K562 (cell line): ENCODE results near the gene DNM1. TPM values are rescaled to one million over a fixed set of nuclear protein-coding genes. Genes with fewer than 3 reads are reported as not detected.
"Not testable (repeated sequence)": the region's sequence is repeated elsewhere in the genome, so short reads cannot be mapped to it uniquely, and the experiment has no call there.

ENCODE experiments used
- ATF7 ChIP-seq: fragments of 450-650 bp; IDR thresholded peaks from 2 replicates; pipeline ENCODE4 v1.7.1; 2014; ENCODE audit warnings: mild to moderate bottlenecking, moderate library complexity
- CREM ChIP-seq: IDR thresholded peaks from 2 replicates; pipeline ENCODE4 v1.6.1; 2014; ENCODE audit warnings: antibody characterized with exemption, low read depth
- CTCF ChIP-seq, 3 experiments: IDR thresholded peaks in 2 of 3; conservative IDR thresholded peaks in 1 of 3; 2 replicates each; pipeline ENCODE4 v1.5.1; 2011 to 2012; ENCODE audit warnings: low read length in 3 of 3, mild to moderate bottlenecking in 3 of 3, control low read depth in 2 of 3, improper control_type of control experiment in 1 of 3, inconsistent platforms in 1 of 3, low read depth in 1 of 3, mixed read lengths in 1 of 3, moderate library complexity in 1 of 3; ENCODE audit not compliant: insufficient read depth in 2 of 3
- CTCFL ChIP-seq: IDR thresholded peaks from 2 replicates; pipeline ENCODE4 v1.6.1; 2011; ENCODE audit warnings: borderline replicate concordance, low read depth, mild to moderate bottlenecking, moderate library complexity, low read length; ENCODE audit not compliant: insufficient read depth, poor library complexity, severe bottlenecking
- CXXC5 ChIP-seq: fragments of 250-450 bp; sonication (Bioruptor Pico); IDR thresholded peaks from 2 replicates; pipeline ENCODE4 v1.8.0; 2022; ENCODE audit warnings: inconsistent platforms, mild to moderate bottlenecking, moderate library complexity
- ETV5 ChIP-seq: sonication (generic); formaldehyde crosslinking; IDR thresholded peaks from 2 replicates; pipeline ENCODE4 v1.4.0; 2020; ENCODE audit warnings: low read depth, mild to moderate bottlenecking, missing genetic modification reagents
- MYNN ChIP-seq, 2 experiments: sonication (generic); formaldehyde crosslinking in 1 of 2; IDR thresholded peaks; 2 replicates each; pipeline versions ENCODE4 v1.5.0 to v1.6.1; 2016 to 2020; ENCODE audit warnings: antibody characterized with exemption in 1 of 2, missing genetic modification reagents in 1 of 2
- RAD21 ChIP-seq, 2 experiments: fragments of 250-450 bp in 1 of 2; fragments of 450-650 bp in 1 of 2; sonication (Bioruptor Pico) in 1 of 2; formaldehyde crosslinking in 1 of 2; IDR thresholded peaks in 1 of 2; conservative IDR thresholded peaks in 1 of 2; 2 replicates each; pipeline versions ENCODE4 v1.4.0 to v1.8.0; 2020 to 2022; ENCODE audit warnings: mild to moderate bottlenecking in 2 of 2, moderate library complexity in 1 of 2
- SMAD4 ChIP-seq: fragments of 250-450 bp; sonication (Bioruptor Pico); conservative IDR thresholded peaks from 2 replicates; pipeline ENCODE4 v1.8.0; 2021; ENCODE audit warnings: inconsistent platforms, mild to moderate bottlenecking, moderate library complexity
- SMC3 ChIP-seq: conservative IDR thresholded peaks from 2 replicates; pipeline ENCODE4 v1.6.1; 2011; ENCODE audit warnings: low read depth, low read length, improper control_type of control experiment; ENCODE audit not compliant: insufficient read depth
- STAG1 ChIP-seq: sonication (generic); formaldehyde crosslinking; IDR thresholded peaks from 2 replicates; pipeline ENCODE4 v1.5.0; 2020; ENCODE audit warnings: missing genetic modification reagents, borderline replicate concordance
- TFAP4 ChIP-seq: sonication (generic); formaldehyde crosslinking; IDR thresholded peaks from 2 replicates; pipeline ENCODE4 v1.8.0; 2022; ENCODE audit warnings: missing genetic modification reagents, mild to moderate bottlenecking, moderate library complexity, borderline replicate concordance
- VEZF1 ChIP-seq: fragments of 200-800 bp; sonication (Bioruptor generic); IDR thresholded peaks from 2 replicates; pipeline ENCODE4 v1.6.1; 2017; ENCODE audit warnings: missing genetic modification characterization, missing compliant biosample characterization
- ZNF740 ChIP-seq, 3 experiments: fragments of 200-800 bp in 1 of 3; sonication (Bioruptor generic) in 1 of 3; sonication (generic) in 1 of 3; formaldehyde crosslinking in 1 of 3; IDR thresholded peaks; 2 replicates each; pipeline versions ENCODE4 v1.6.1 to v1.8.0; 2016 to 2022; ENCODE audit warnings: mild to moderate bottlenecking in 2 of 3, missing compliant biosample characterization in 2 of 3, missing genetic modification characterization in 2 of 3, missing genetic modification reagents in 1 of 3
- polyA plus RNA-seq, 8 experiments: library from polyadenylated mRNA; depleted of rRNA in 4 of 8; stranded (reverse) in 5 of 8; unstranded in 3 of 8; fragments of >200 nt; fragmentation: Nextera tagmentation in 2 of 8; fragmentation: Illumina TruSeq in 1 of 8; extraction: Ambion mirVana in 2 of 8; extraction: Trizol in 1 of 8; gene quantifications; 2 replicates each; pipeline versions ENCODE4 v1.2.1 to v1.2.3, GENCODE V29; 2011 to 2014; ENCODE audit warnings: inconsistent platforms in 1 of 8, missing spikeins in 1 of 8
- total RNA-seq, 7 experiments: library from RNA; depleted of rRNA in 6 of 7; stranded (reverse); fragments of >200 nt in 6 of 7; fragmentation: Illumina TruSeq in 2 of 7; extraction: Trizol in 2 of 7; gene quantifications; 2 replicates each; pipeline versions ENCODE4 v1.2.1 to v1.2.3, GENCODE V29; 2011 to 2021; ENCODE audit warnings: low replicate concordance in 1 of 7

DNM1 gene
- total and polyA plus RNA-seq, 9 of the 15 experiments (the other 6 are each of a cell fraction or from before 2014, with no cell fraction given), result 0.39 to 23.1 (median 9.1) TPM

- TF ChIP-seq MYNN (IDR thresholded peaks at IDR 0.05) (peak; percentile 51; the same call in 1 of the 2 replicates), CXXC5 (CRISPR knock-in tag) (peak; percentile 49), RAD21 (CRISPR knock-in tag; conservative IDR thresholded peaks at IDR 0.05 in 1 of 2, IDR thresholded peaks at IDR 0.05 in 1 of 2) (peak; percentile 53 to 86), SMC3 (peak; percentile 60; the same call in 1 of the 2 replicates), STAG1 (CRISPR knock-in tag) (peak; percentile 70; the same call in 1 of the 2 replicates), ATF7 (peak; percentile 45; the same call in 1 of the 2 replicates), ZNF740 (tag; IDR thresholded peaks at IDR 0.05) (0 out of 4 replicates have a peak, but pooled peaks of 1 of the 2 experiments have one; percentile 67), CTCFL (peak; percentile 14), CTCF (IDR thresholded peaks at IDR 0.05 in 2 of 3, conservative IDR thresholded peaks at IDR 0.05 in 1 of 3; ENCODE audit: insufficient read depth in 2 of 3, low read depth in 1 of 3, low read length in 3 of 3) (peak; percentile 62 to 74 (median 66)), CREM (peak; percentile 87), SMAD4 (CRISPR knock-in tag) (peak; percentile 33; the same call in 1 of the 2 replicates), ETV5 (0 out of 2 replicates have a peak, but pooled peaks have one; percentile 39), TFAP4 (peak; percentile 39; the same call in 1 of the 2 replicates), VEZF1 (CRISPR knock-in tag) (0 out of 2 replicates have a peak, but pooled peaks have one; percentile 31)
- not testable (repeated sequence) for TF ChIP-seq MYNN, ZNF740 (CRISPR knock-in tag; IDR thresholded peaks at IDR 0.05)
Measured at GRCh38 chr9:128181480-128181879, 21.7 kb upstream of the DNM1 start (continued).
